GM23338 (cell line): ENCODE measurements around the gene STAC. TPM values are rescaled to one million over a fixed set of nuclear protein-coding genes. Genes with fewer than 3 reads are reported as not detected.

Source experiments
- ATAC-seq: fragments of 200-7000 bp; cut with Tn5 transposase; 3 replicates; pipeline ENCODE4 v1.9.1; 2020
- DNase-seq: peaks from one replicate; pipeline ENCODE4 v3.0.0-alpha.2; 2015; ENCODE audit warnings: low spot score
- H2AFZ ChIP-seq: fragments of 200-600 bp; sonication (generic); 2 replicates; pipeline ENCODE4 v1.8.0; 2016; ENCODE audit warnings: antibody characterized with exemption, mild to moderate bottlenecking, moderate library complexity
- H3F3A ChIP-seq: fragments of 200-600 bp; sonication (generic); replicated peaks from 2 replicates; pipeline ENCODE4 v1.8.0; 2017; ENCODE audit warnings: antibody characterized with exemption, mixed run types, low read depth
- H3K27ac ChIP-seq: fragments of 200-600 bp; sonication (generic); 2 replicates; pipeline ENCODE4 v1.6.1; 2016; ENCODE audit warnings: low read depth
- H3K27me3 ChIP-seq: fragments of 200-600 bp; sonication (generic); 2 replicates; pipeline ENCODE4 v1.8.0; 2016; ENCODE audit warnings: mild to moderate bottlenecking, mixed run types, moderate library complexity; ENCODE audit not compliant: insufficient read depth
- H3K36me3 ChIP-seq: fragments of 200-600 bp; sonication (generic); 2 replicates; pipeline ENCODE4 v1.8.0; 2016; ENCODE audit warnings: mild to moderate bottlenecking; ENCODE audit not compliant: insufficient read depth
- H3K4me1 ChIP-seq: fragments of 200-600 bp; sonication (generic); 2 replicates; pipeline ENCODE4 v1.8.0; 2016; ENCODE audit warnings: mild to moderate bottlenecking, moderate library complexity; ENCODE audit not compliant: insufficient read depth
- H3K4me2 ChIP-seq: fragments of 200-600 bp; sonication (generic); 2 replicates; pipeline ENCODE4 v1.7.1; 2017; ENCODE audit warnings: mixed run types
- H3K4me3 ChIP-seq: fragments of 200-600 bp; sonication (generic); 2 replicates; pipeline ENCODE4 v1.6.1; 2016; ENCODE audit warnings: mixed run types
- H3K79me2 ChIP-seq: fragments of 200-600 bp; sonication (generic); replicated peaks from 2 replicates; pipeline ENCODE4 v1.8.0; 2017; ENCODE audit warnings: mild to moderate bottlenecking; ENCODE audit not compliant: insufficient read depth
- H3K9me2 ChIP-seq: fragments of 200-600 bp; sonication (generic); 2 replicates; pipeline ENCODE4 v1.8.0; 2017; ENCODE audit not compliant: insufficient read depth
- H4K20me1 ChIP-seq: fragments of 200-600 bp; sonication (generic); replicated peaks from 2 replicates; pipeline ENCODE4 v1.8.0; 2017; ENCODE audit warnings: mild to moderate bottlenecking; ENCODE audit not compliant: insufficient read depth
- H3K27ac Mint-ChIP-seq: 2 replicates; pipeline ENCODE4 v1.8.0; 2020; ENCODE audit warnings: inconsistent platforms, mild to moderate bottlenecking, moderate library complexity, mixed read lengths
- H3K27me3 Mint-ChIP-seq: 3 replicates; pipeline ENCODE4 v1.8.0; 2022; ENCODE audit warnings: low read depth, mild to moderate bottlenecking, moderate library complexity, mixed read lengths, inconsistent platforms; ENCODE audit not compliant: insufficient read depth, poor library complexity
- H3K36me3 Mint-ChIP-seq: 3 replicates; pipeline ENCODE4 v1.8.0; 2021; ENCODE audit warnings: low read depth, mild to moderate bottlenecking, inconsistent platforms, moderate library complexity, mixed read lengths
- H3K4me1 Mint-ChIP-seq: 3 replicates; pipeline ENCODE4 v1.8.0; 2020; ENCODE audit warnings: mild to moderate bottlenecking, inconsistent platforms, mixed read lengths
- H3K4me3 Mint-ChIP-seq: 3 replicates; pipeline ENCODE4 v1.8.0; 2021; ENCODE audit warnings: moderate library complexity, mild to moderate bottlenecking, inconsistent platforms, mixed read lengths
- H3K9me3 Mint-ChIP-seq: 3 replicates; pipeline ENCODE4 v1.8.0; 2020; ENCODE audit warnings: moderate library complexity, mild to moderate bottlenecking, inconsistent platforms, mixed read lengths
- CREB1 ChIP-seq: fragments of 250-450 bp; sonication (Bioruptor Pico); IDR thresholded peaks from 2 replicates; pipeline ENCODE4 v1.5.0; 2020; ENCODE audit warnings: low read depth, mild to moderate bottlenecking, moderate library complexity
- CTCF ChIP-seq, 2 experiments: fragments of 200-600 bp in 1 of 2; sonication (generic) in 1 of 2; conservative IDR thresholded peaks; 2 replicates each; pipeline versions ENCODE4 v1.5.1 to v1.6.1; 2016 to 2017; ENCODE audit warnings: antibody characterized with exemption in 2 of 2, low read depth in 2 of 2, mild to moderate bottlenecking in 2 of 2, moderate library complexity in 1 of 2
- ETS1 ChIP-seq: IDR thresholded peaks from 2 replicates; pipeline ENCODE4 v1.6.1; 2016; ENCODE audit warnings: antibody characterized with exemption
- EZH2 ChIP-seq: fragments of 200-600 bp; sonication (generic); IDR thresholded peaks from one replicate; pipeline ENCODE4 v1.8.0; 2017; ENCODE audit warnings: antibody characterized with exemption, mild to moderate bottlenecking, low read depth; ENCODE audit not compliant: unreplicated experiment
- EZH2phosphoT487 ChIP-seq: fragments of 200-600 bp; sonication (generic); IDR thresholded peaks from one replicate; pipeline ENCODE4 v1.8.1; 2018; ENCODE audit warnings: antibody characterized with exemption; ENCODE audit not compliant: unreplicated experiment
- JUNB ChIP-seq: IDR thresholded peaks from one replicate; pipeline ENCODE4 v1.6.1; 2016; ENCODE audit warnings: antibody characterized with exemption; ENCODE audit not compliant: unreplicated experiment
- NANOG ChIP-seq: IDR thresholded peaks from 2 replicates; pipeline ENCODE4 v1.6.1; 2016; ENCODE audit warnings: antibody characterized with exemption, borderline replicate concordance
- POLR2AphosphoS5 ChIP-seq: IDR thresholded peaks from 2 replicates; pipeline ENCODE4 v1.6.1; 2016; ENCODE audit warnings: antibody characterized with exemption, low read depth
- ZNF114 ChIP-seq: fragments of 250-450 bp; sonication (Bioruptor Pico); IDR thresholded peaks from 2 replicates; pipeline ENCODE4 v1.5.0; 2020; ENCODE audit warnings: mild to moderate bottlenecking, moderate library complexity
- ZNF331 ChIP-seq: fragments of 250-450 bp; sonication (Bioruptor Pico); IDR thresholded peaks from 2 replicates; pipeline ENCODE4 v1.5.0; 2020; ENCODE audit warnings: low read depth, mild to moderate bottlenecking, moderate library complexity
- polyA plus RNA-seq: library from polyadenylated mRNA; unstranded; fragments of >200 nt; fragmentation: Nextera tagmentation; extraction: Ambion mirVana; gene quantifications from 2 replicates; pipeline ENCODE4 v1.2.1, GENCODE V29; 2016
- total RNA-seq: library from RNA; depleted of rRNA; stranded (reverse); fragments of >200 nt; shearing (Covaris generic); gene quantifications from 2 replicates; pipeline ENCODE4 v1.2.3, GENCODE V29; 2014
- TF ChIP-seq, protein P1 (sequence below): IDR thresholded peaks from one replicate; pipeline ENCODE4 v1.6.1; 2018; ENCODE audit warnings: antibody characterized with exemption; ENCODE audit not compliant: unreplicated experiment
- TF ChIP-seq, protein P2 (sequence below): fragments of 250-450 bp; sonication (Bioruptor Pico); IDR thresholded peaks from 2 replicates; pipeline ENCODE4 v1.5.0; 2020; ENCODE audit warnings: mild to moderate bottlenecking, moderate library complexity

The STAC gene
- total and polyA plus RNA-seq, 2 experiments from 2014 or later, result 5.6 to 22.9 TPM

DNA sequence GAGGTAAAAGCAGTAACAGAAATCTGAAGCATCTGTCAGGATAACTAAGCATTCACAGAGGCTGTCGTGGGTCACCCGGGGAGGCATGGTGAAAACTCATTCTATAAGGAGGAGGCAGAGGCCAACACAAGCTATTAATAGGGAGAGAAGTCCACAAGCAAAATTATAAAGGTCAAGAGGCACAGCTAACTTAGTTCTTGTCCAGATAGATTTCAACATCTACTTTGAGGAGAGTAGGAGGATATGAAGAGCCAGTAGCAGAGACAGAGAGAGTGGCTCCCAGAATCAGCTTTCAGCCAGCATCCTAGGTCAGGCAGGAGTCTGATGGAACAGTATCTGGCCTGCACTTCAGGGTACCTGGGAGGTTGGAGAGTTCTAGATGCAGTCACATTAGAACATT is 95.3 kb downstream of the STAC start:
- H3K4me2 ChIP-seq, result no peak overlapping the region
- ATAC-seq, result no peak
- H3K36me3 Mint-ChIP-seq, result no peaks in the 10 kb centered on the region

More for the DNA sequence above, 95.3 kb downstream of the STAC start:
- Mint-ChIP-seq H3K27ac (no peak overlapping the region), H3K4me1 (no peaks in the 10 kb centered on the region), H3K9me3 (no peaks in the 10 kb centered on the region; the same call in 2 of the 3 replicates), H3K4me3 (no peak overlapping the region), H3K27me3 (no peaks in the 10 kb centered on the region)
- Histone ChIP-seq H4K20me1 (no peaks in the 10 kb centered on the region), H3K27me3 (no peaks in the 10 kb centered on the region), H3K27ac (no peak overlapping the region), H3F3A (no peaks in the 10 kb centered on the region), H3K4me1 (no peaks in the 10 kb centered on the region), H3K4me3 (no peak overlapping the region), H2AFZ (no peak overlapping the region), H3K36me3 (no peaks in the 10 kb centered on the region), H3K9me2 (0 out of 2 replicates have a peak, but pooled peaks cover 6% of the 10 kb centered on the region), H3K79me2 (0 out of 2 replicates have a peak, but pooled peaks cover 3% of the 10 kb centered on the region)
- no peak for DNase-seq
- TF ChIP-seq POLR2AphosphoS5 (no peak), ZNF114 (CRISPR knock-in tag) (no peak), CREB1 (CRISPR knock-in tag) (no peak), CTCF (conservative IDR thresholded peaks at IDR 0.05; ENCODE audit: low read depth in 2 of 2) (no peak), EZH2 (no peak), ZNF331 (CRISPR knock-in tag) (no peak), NANOG (no peak), EZH2phosphoT487 (no peak), ETS1 (no peak), JUNB (no peak)
- TF ChIP-seq, protein P1, sequence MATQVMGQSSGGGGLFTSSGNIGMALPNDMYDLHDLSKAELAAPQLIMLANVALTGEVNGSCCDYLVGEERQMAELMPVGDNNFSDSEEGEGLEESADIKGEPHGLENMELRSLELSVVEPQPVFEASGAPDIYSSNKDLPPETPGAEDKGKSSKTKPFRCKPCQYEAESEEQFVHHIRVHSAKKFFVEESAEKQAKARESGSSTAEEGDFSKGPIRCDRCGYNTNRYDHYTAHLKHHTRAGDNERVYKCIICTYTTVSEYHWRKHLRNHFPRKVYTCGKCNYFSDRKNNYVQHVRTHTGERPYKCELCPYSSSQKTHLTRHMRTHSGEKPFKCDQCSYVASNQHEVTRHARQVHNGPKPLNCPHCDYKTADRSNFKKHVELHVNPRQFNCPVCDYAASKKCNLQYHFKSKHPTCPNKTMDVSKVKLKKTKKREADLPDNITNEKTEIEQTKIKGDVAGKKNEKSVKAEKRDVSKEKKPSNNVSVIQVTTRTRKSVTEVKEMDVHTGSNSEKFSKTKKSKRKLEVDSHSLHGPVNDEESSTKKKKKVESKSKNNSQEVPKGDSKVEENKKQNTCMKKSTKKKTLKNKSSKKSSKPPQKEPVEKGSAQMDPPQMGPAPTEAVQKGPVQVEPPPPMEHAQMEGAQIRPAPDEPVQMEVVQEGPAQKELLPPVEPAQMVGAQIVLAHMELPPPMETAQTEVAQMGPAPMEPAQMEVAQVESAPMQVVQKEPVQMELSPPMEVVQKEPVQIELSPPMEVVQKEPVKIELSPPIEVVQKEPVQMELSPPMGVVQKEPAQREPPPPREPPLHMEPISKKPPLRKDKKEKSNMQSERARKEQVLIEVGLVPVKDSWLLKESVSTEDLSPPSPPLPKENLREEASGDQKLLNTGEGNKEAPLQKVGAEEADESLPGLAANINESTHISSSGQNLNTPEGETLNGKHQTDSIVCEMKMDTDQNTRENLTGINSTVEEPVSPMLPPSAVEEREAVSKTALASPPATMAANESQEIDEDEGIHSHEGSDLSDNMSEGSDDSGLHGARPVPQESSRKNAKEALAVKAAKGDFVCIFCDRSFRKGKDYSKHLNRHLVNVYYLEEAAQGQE, result no peak
- TF ChIP-seq, protein P2, sequence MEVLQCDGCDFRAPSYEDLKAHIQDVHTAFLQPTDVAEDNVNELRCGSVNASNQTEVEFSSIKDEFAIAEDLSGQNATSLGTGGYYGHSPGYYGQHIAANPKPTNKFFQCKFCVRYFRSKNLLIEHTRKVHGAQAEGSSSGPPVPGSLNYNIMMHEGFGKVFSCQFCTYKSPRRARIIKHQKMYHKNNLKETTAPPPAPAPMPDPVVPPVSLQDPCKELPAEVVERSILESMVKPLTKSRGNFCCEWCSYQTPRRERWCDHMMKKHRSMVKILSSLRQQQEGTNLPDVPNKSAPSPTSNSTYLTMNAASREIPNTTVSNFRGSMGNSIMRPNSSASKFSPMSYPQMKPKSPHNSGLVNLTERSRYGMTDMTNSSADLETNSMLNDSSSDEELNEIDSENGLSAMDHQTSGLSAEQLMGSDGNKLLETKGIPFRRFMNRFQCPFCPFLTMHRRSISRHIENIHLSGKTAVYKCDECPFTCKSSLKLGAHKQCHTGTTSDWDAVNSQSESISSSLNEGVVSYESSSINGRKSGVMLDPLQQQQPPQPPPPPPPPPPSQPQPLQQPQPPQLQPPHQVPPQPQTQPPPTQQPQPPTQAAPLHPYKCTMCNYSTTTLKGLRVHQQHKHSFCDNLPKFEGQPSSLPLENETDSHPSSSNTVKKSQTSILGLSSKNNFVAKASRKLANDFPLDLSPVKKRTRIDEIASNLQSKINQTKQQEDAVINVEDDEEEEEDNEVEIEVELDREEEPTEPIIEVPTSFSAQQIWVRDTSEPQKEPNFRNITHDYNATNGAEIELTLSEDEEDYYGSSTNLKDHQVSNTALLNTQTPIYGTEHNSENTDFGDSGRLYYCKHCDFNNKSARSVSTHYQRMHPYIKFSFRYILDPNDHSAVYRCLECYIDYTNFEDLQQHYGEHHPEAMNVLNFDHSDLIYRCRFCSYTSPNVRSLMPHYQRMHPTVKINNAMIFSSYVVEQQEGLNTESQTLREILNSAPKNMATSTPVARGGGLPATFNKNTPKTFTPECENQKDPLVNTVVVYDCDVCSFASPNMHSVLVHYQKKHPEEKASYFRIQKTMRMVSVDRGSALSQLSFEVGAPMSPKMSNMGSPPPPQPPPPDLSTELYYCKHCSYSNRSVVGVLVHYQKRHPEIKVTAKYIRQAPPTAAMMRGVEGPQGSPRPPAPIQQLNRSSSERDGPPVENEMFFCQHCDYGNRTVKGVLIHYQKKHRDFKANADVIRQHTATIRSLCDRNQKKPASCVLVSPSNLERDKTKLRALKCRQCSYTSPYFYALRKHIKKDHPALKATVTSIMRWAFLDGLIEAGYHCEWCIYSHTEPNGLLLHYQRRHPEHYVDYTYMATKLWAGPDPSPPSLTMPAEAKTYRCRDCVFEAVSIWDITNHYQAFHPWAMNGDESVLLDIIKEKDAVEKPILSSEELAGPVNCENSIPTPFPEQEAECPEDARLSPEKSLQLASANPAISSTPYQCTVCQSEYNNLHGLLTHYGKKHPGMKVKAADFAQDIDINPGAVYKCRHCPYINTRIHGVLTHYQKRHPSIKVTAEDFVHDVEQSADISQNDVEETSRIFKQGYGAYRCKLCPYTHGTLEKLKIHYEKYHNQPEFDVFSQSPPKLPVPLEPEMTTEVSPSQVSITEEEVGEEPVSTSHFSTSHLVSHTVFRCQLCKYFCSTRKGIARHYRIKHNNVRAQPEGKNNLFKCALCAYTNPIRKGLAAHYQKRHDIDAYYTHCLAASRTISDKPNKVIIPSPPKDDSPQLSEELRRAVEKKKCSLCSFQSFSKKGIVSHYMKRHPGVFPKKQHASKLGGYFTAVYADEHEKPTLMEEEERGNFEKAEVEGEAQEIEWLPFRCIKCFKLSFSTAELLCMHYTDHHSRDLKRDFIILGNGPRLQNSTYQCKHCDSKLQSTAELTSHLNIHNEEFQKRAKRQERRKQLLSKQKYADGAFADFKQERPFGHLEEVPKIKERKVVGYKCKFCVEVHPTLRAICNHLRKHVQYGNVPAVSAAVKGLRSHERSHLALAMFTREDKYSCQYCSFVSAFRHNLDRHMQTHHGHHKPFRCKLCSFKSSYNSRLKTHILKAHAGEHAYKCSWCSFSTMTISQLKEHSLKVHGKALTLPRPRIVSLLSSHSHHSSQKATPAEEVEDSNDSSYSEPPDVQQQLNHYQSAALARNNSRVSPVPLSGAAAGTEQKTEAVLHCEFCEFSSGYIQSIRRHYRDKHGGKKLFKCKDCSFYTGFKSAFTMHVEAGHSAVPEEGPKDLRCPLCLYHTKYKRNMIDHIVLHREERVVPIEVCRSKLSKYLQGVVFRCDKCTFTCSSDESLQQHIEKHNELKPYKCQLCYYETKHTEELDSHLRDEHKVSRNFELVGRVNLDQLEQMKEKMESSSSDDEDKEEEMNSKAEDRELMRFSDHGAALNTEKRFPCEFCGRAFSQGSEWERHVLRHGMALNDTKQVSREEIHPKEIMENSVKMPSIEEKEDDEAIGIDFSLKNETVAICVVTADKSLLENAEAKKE (CRISPR knock-in tag), result no peak
